22Rv1 (cell line): ENCODE measurements around the gene PRKCQ.

Experiments
- H3K27ac ChIP-seq: fragments of 450-650 bp; 2 replicates; pipeline ENCODE4 v1.5.1; 2017
- ZFX ChIP-seq: fragments of 450-650 bp; IDR thresholded peaks from 2 replicates; pipeline ENCODE4 v1.6.1; 2017; ENCODE audit warnings: antibody characterized with exemption, borderline replicate concordance
- TF ChIP-seq, protein P1 (sequence below): fragments of 450-650 bp; IDR thresholded peaks from 2 replicates; pipeline ENCODE4 v1.5.1; 2017; ENCODE audit warnings: mild to moderate bottlenecking

Gene PRKCQ

DNA sequence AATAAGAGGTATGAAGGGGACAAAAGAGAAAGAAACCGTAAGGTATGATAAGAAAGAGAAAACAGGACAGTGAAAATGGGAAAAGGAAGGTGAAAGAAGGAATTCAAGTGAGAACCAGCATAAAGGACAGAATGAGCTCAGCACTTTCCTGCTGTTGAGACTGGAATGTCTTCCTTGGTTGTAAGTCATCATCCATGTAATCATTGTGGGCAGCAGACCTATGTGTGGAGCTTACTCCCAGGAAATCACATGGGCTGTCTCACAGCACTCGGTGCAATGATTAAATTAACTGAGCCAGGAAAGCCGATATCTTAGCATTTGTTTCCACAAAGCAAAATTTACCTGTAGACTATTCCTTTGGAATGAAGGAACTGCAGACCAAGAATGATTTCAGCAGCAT lies 118.1 kb downstream of the PRKCQ start:
- no peak overlapping the region for H3K27ac ChIP-seq
- no peak for TF ChIP-seq ZFX
- TF ChIP-seq, protein P1, sequence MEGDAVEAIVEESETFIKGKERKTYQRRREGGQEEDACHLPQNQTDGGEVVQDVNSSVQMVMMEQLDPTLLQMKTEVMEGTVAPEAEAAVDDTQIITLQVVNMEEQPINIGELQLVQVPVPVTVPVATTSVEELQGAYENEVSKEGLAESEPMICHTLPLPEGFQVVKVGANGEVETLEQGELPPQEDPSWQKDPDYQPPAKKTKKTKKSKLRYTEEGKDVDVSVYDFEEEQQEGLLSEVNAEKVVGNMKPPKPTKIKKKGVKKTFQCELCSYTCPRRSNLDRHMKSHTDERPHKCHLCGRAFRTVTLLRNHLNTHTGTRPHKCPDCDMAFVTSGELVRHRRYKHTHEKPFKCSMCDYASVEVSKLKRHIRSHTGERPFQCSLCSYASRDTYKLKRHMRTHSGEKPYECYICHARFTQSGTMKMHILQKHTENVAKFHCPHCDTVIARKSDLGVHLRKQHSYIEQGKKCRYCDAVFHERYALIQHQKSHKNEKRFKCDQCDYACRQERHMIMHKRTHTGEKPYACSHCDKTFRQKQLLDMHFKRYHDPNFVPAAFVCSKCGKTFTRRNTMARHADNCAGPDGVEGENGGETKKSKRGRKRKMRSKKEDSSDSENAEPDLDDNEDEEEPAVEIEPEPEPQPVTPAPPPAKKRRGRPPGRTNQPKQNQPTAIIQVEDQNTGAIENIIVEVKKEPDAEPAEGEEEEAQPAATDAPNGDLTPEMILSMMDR: no peak

DNA sequence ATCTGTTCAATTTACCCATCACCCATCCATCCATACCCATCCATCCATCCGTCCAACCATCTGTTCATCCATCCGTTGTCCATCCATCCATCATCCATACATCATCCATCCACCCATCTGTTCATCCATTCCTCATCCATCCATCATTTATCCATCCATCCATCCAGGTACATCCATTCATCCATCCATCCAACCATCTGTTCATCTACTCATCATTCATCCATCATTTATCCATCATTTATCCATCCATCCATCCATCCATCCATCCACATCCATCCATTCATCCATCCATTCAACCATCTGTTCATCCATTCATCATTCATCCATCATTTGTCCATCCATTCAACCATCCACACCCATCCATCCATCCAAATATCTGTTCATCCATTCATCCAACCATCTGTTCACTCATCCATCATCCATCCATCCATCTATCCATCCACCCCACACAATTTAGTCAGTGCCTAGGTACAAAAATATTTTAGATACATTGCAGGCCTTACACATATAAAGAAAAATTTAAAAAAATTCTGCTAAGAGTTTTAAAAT lies 119.1 kb downstream of the PRKCQ start:
- TF ChIP-seq, protein P1: no peak
- no peak for TF ChIP-seq ZFX
- no peak overlapping the region for H3K27ac ChIP-seq

DNA sequence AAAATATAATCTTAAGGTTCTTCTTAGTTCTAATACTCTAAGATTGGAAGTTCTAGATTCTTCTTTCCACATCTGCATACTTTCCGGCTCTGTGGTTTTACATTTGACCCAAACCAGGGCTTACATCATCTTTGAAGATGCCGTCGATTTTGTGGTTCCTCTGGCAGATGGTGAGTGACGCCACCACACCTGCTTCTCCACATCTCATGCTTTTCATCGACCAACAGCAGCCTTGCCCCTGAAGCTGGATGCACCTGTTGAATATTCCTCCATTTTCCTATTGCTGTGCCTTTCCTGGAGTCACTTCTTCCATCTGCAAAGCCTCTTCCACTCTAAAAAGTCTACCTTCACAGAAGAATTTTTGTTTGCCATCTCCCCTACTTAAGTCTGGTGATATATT lies 121.3 kb downstream of the PRKCQ start:
- TF ChIP-seq, protein P1: no peak
- no peak for TF ChIP-seq ZFX
- no peak overlapping the region for H3K27ac ChIP-seq

GRCh38 chr10:6457376-6457775 lies 122.7 kb downstream of the PRKCQ start:
- TF ChIP-seq ZFX: no peak
- TF ChIP-seq, protein P1: no peak
- no peak overlapping the region for H3K27ac ChIP-seq

DNA sequence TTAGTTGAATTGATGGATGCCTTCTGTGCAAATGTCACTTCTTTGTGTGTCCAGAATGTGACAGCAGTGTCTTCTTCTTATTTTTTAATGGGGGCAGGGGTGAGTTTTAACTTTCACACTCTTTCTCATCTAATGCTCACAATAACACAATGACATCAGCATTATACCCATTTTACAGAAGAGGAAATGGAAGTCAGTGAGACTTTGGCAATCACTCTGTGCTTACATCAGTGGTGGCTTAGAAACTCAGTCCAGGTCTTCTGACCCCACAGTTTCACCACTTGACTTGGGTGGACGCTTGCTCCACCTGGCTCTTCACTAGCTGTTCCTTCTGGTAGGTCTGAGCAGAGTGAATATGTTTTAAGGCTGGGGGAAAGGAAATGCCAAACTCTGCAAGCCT lies 124.0 kb downstream of the PRKCQ start:
- TF ChIP-seq, protein P1: no peak
- no peak for TF ChIP-seq ZFX
- no peak overlapping the region for H3K27ac ChIP-seq

GRCh38 chr10:6455592-6455991 lies 124.5 kb downstream of the PRKCQ start:
- TF ChIP-seq, protein P1: no peak
- no peak for TF ChIP-seq ZFX
- H3K27ac ChIP-seq: no peak overlapping the region

DNA sequence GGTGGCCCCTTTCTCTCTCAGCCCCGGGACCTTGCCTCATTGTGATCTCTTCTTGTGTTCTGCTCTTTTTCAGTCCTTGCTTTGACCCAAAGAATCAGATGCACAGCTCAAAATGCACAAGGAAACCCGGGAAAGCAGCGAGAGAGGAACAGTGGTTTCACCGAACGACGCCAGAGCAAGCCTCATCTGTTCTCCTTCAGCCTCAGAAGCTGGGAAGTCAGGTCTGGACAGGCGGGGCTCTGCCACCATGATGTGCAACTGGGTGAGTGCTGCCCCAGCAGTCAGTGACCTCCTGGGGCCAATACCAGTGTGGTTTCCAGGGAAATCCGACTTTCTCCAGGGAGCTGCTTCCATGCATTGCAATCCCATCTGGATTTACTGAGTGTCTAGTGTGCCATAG lies 133.4 kb downstream of the PRKCQ start:
- TF ChIP-seq, protein P1: no peak
- no peak for TF ChIP-seq ZFX
- H3K27ac ChIP-seq: no peak overlapping the region
